HG03439 (cell line): Measurements from ENCODE around the gene TPBGL.

Experiments
- ATAC-seq: cut with Tn5 transposase; IDR thresholded peaks from one replicate; pipeline ENCODE4 v1.9.1; 2021; ENCODE audit warnings: mild to moderate bottlenecking, moderate library complexity; ENCODE audit not compliant: unreplicated experiment

The TPBGL gene

GRCh38 chr11:75287579-75287978, 47.0 kb downstream of the TPBGL start:
- no peak for ATAC-seq

DNA sequence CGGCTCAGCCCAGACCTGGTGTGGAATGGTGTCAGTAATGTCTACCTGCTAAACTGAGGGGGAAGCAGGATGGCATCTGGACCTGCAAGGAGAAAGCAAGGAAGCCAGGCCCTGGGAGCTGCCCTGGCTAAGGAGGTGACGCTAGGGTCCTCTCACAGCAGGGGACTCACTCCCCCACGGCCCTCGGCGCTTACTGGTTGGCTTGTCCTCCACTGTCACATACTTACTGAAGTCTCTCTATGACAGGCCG, 48.9 kb downstream of the TPBGL start:
- no peak for ATAC-seq

- no peak for ATAC-seq
Observed at GRCh38 chr11:75289919-75290318, 49.3 kb downstream of the TPBGL start.

- ATAC-seq = no peak
Observed at GRCh38 chr11:75291741-75292140, 51.2 kb downstream of the TPBGL start.

GRCh38 chr11:75292943-75293342, 52.4 kb downstream of the TPBGL start:
- ATAC-seq = no peak
